HUES64 (cell line): ENCODE results near the gene DUSP6.

Experiments
- H3K27ac ChIP-seq: 2 replicates; pipeline ENCODE4 v1.7.0; 2013; ENCODE audit warnings: low read depth, low read length, inconsistent platforms
- H3K27me3 ChIP-seq: 2 replicates; pipeline ENCODE4 v1.6.1; 2013; ENCODE audit warnings: mild to moderate bottlenecking, low read length; ENCODE audit not compliant: insufficient read depth
- H3K36me3 ChIP-seq: 2 replicates; pipeline ENCODE4 v1.6.1; 2013; ENCODE audit warnings: mild to moderate bottlenecking, low read length; ENCODE audit not compliant: insufficient read depth
- H3K4me1 ChIP-seq: 2 replicates; pipeline ENCODE4 v1.6.1; 2013; ENCODE audit warnings: mild to moderate bottlenecking, low read length, moderate library complexity; ENCODE audit not compliant: insufficient read depth
- H3K4me3 ChIP-seq: 2 replicates; pipeline ENCODE4 v1.5.1; 2013; ENCODE audit warnings: mild to moderate bottlenecking, low read length, moderate library complexity
- H3K9ac ChIP-seq: 2 replicates; pipeline ENCODE4 v1.6.1; 2013; ENCODE audit warnings: mild to moderate bottlenecking, low read depth, low read length
- H3K9me3 ChIP-seq: 2 replicates; pipeline ENCODE4 v1.6.1; 2013; ENCODE audit warnings: low read depth, low read length; ENCODE audit not compliant: insufficient read depth
- WGBS: fragments of 150-250, 120-280 bp; methylation state at CpG from one replicate; pipeline ENCODE4 v1.1.7; 2013; ENCODE audit warnings: missing lambda C conversion rate; 5-methylcytosine and 5-hydroxymethylcytosine counted together

Gene DUSP6

GRCh38 chr12:89350630-89351488, 1.4 kb downstream of the DUSP6 start:
- H3K4me3 ChIP-seq, result peak overlapping the region; percentile 69
- H3K9ac ChIP-seq, result peak overlapping the region; percentile 88
- under 1% methylated on average over 50 of the region's 51 CpGs for WGBS
- H3K36me3 ChIP-seq, result peaks cover 39% of the 10 kb centered on the region
- H3K9me3 ChIP-seq, result no peaks in the 10 kb centered on the region
- peak overlapping the region; percentile 85 for H3K27ac ChIP-seq
- peaks cover 64% of the 10 kb centered on the region for H3K27me3 ChIP-seq
- H3K4me1 ChIP-seq, result peaks cover 50% of the 10 kb centered on the region

- Histone ChIP-seq H3K4me1 (peaks cover 50% of the 10 kb centered on the region), H3K27ac (peak overlapping the region; percentile 71), H3K36me3 (peaks cover 39% of the 10 kb centered on the region), H3K27me3 (peaks cover 61% of the 10 kb centered on the region), H3K9ac (peak overlapping the region; percentile 88), H3K4me3 (peak overlapping the region; percentile 69), H3K9me3 (no peaks in the 10 kb centered on the region)
- 0% methylated on average over 7 of the region's 7 CpGs for WGBS
Measured at GRCh38 chr12:89350260-89350629, 2.1 kb downstream of the DUSP6 start.

- WGBS, result 0% methylated on average over 6 of the region's 6 CpGs
- H3K9ac ChIP-seq, result peak overlapping the region; percentile 88
- H3K9me3 ChIP-seq, result no peaks in the 10 kb centered on the region
- H3K4me1 ChIP-seq, result peaks cover 50% of the 10 kb centered on the region
- peaks cover 61% of the 10 kb centered on the region for H3K27me3 ChIP-seq
- H3K4me3 ChIP-seq, result peak overlapping the region; percentile 69
- peak overlapping the region; percentile 71 for H3K27ac ChIP-seq
- H3K36me3 ChIP-seq, result peaks cover 39% of the 10 kb centered on the region
Measured at GRCh38 chr12:89349814-89350213, 2.5 kb downstream of the DUSP6 start.

GRCh38 chr12:89348894-89349699, 3.2 kb downstream of the DUSP6 start:
- Histone ChIP-seq H3K4me3 (peak overlapping the region; percentile 69), H3K9me3 (no peaks in the 10 kb centered on the region), H3K9ac (peak overlapping the region; percentile 88), H3K27ac (peak overlapping the region; percentile 8; the same call in 1 of the 2 replicates), H3K4me1 (peaks cover 50% of the 10 kb centered on the region), H3K36me3 (peaks cover 39% of the 10 kb centered on the region), H3K27me3 (peaks cover 62% of the 10 kb centered on the region)
- 65% methylated on average over 10 of the region's 10 CpGs for WGBS

GRCh38 chr12:89347325-89347829, 4.9 kb downstream of the DUSP6 start:
- peaks cover 58% of the 10 kb centered on the region for H3K4me1 ChIP-seq
- peaks cover 71% of the 10 kb centered on the region for H3K27me3 ChIP-seq
- H3K4me3 ChIP-seq, result peak overlapping the region; percentile 69; the same call in 1 of the 2 replicates
- H3K36me3 ChIP-seq, result peaks cover 39% of the 10 kb centered on the region
- WGBS, result 70% methylated on average over 3 of the region's 3 CpGs
- no peak overlapping the region for H3K9ac ChIP-seq
- no peak overlapping the region for H3K27ac ChIP-seq
- no peaks in the 10 kb centered on the region for H3K9me3 ChIP-seq

GRCh38 chr12:89346741-89347324, 5.5 kb downstream of the DUSP6 start:
- Histone ChIP-seq H3K4me1 (peaks cover 58% of the 10 kb centered on the region), H3K27me3 (peaks cover 69% of the 10 kb centered on the region), H3K9ac (peak overlapping the region; percentile 10; the same call in 1 of the 2 replicates), H3K27ac (0 out of 2 replicates have a peak overlapping the region, but pooled peaks have one; percentile 2), H3K4me3 (peak overlapping the region; percentile 69; the same call in 1 of the 2 replicates), H3K9me3 (no peaks in the 10 kb centered on the region), H3K36me3 (peaks cover 39% of the 10 kb centered on the region)
- WGBS, result 40% methylated on average over 8 of the region's 8 CpGs

GRCh38 chr12:89345830-89346740, 6.2 kb downstream of the DUSP6 start:
- peak overlapping the region; percentile 41 for H3K27ac ChIP-seq
- no peaks in the 10 kb centered on the region for H3K9me3 ChIP-seq
- H3K27me3 ChIP-seq, result peaks cover 62% of the 10 kb centered on the region
- peaks cover 58% of the 10 kb centered on the region for H3K4me1 ChIP-seq
- H3K4me3 ChIP-seq, result peak overlapping the region; percentile 69
- peak overlapping the region; percentile 10; the same call in 1 of the 2 replicates for H3K9ac ChIP-seq
- WGBS, result 5% methylated on average over 8 of the region's 10 CpGs
- H3K36me3 ChIP-seq, result peaks cover 39% of the 10 kb centered on the region

GRCh38 chr12:89345376-89345775, 6.9 kb downstream of the DUSP6 start:
- 36% methylated on average over 2 of the region's 3 CpGs for WGBS
- H3K9ac ChIP-seq, result no peak overlapping the region
- peaks cover 56% of the 10 kb centered on the region for H3K27me3 ChIP-seq
- no peak overlapping the region for H3K4me3 ChIP-seq
- peak overlapping the region; percentile 41; the same call in 1 of the 2 replicates for H3K27ac ChIP-seq
- peaks cover 34% of the 10 kb centered on the region for H3K36me3 ChIP-seq
- H3K4me1 ChIP-seq, result peaks cover 58% of the 10 kb centered on the region
- no peaks in the 10 kb centered on the region for H3K9me3 ChIP-seq

GRCh38 chr12:89344862-89345202, 7.5 kb downstream of the DUSP6 start:
- Histone ChIP-seq H3K9me3 (no peaks in the 10 kb centered on the region), H3K27ac (no peak overlapping the region), H3K4me1 (peaks cover 58% of the 10 kb centered on the region), H3K36me3 (peaks cover 28% of the 10 kb centered on the region), H3K27me3 (peaks cover 56% of the 10 kb centered on the region), H3K9ac (no peak overlapping the region), H3K4me3 (no peak overlapping the region)
- 78% methylated on average over 3 of the region's 3 CpGs for WGBS
